ES-I3 (cell line): ENCODE results near the gene TMEM203.
A peak's percentile ranks its signal among the peaks of the same experiment; 100 is the strongest.

Experiments
- H3K36me3 ChIP-seq: 2 replicates; pipeline ENCODE4 v1.6.1; 2013; ENCODE audit warnings: mild to moderate bottlenecking, low read length, control low read depth, moderate library complexity; ENCODE audit not compliant: insufficient read depth
- H3K4me1 ChIP-seq: 2 replicates; pipeline ENCODE4 v1.6.1; 2013; ENCODE audit warnings: mild to moderate bottlenecking, control low read depth, low read length; ENCODE audit not compliant: insufficient read depth
- H3K9ac ChIP-seq: 2 replicates; pipeline ENCODE4 v1.6.1; 2013; ENCODE audit warnings: low read depth, mild to moderate bottlenecking, low read length, moderate library complexity
- H3K9me3 ChIP-seq: 2 replicates; pipeline ENCODE4 v1.6.1; 2013; ENCODE audit warnings: mild to moderate bottlenecking, low read length, moderate library complexity; ENCODE audit not compliant: control insufficient read depth, insufficient read depth

The TMEM203 gene

GRCh38 chr9:137161558-137162486 lies 43.6 kb downstream of the TMEM203 start:
- Histone ChIP-seq H3K36me3 (no peaks in the 10 kb centered on the region), H3K4me1 (no peaks in the 10 kb centered on the region), H3K9ac (no peak overlapping the region; the same call in 1 of the 2 replicates), H3K9me3 (no peaks in the 10 kb centered on the region)

GRCh38 chr9:137160716-137161557 lies 44.5 kb downstream of the TMEM203 start:
- Histone ChIP-seq H3K9me3 (no peaks in the 10 kb centered on the region), H3K9ac (no peak overlapping the region), H3K36me3 (no peaks in the 10 kb centered on the region)

GRCh38 chr9:137160054-137160425 lies 45.4 kb downstream of the TMEM203 start:
- Histone ChIP-seq H3K4me1 (no peaks in the 10 kb centered on the region), H3K36me3 (no peaks in the 10 kb centered on the region), H3K9me3 (no peaks in the 10 kb centered on the region), H3K9ac (no peak overlapping the region)

More at GRCh38 chr9:137160716-137161557, 44.5 kb downstream of the TMEM203 start:
- H3K4me1 ChIP-seq: no peaks in the 10 kb centered on the region

GRCh38 chr9:137159105-137160053 lies 46.1 kb downstream of the TMEM203 start:
- H3K9me3 ChIP-seq: no peaks in the 10 kb centered on the region
- H3K9ac ChIP-seq: no peak overlapping the region
- no peaks in the 10 kb centered on the region for H3K4me1 ChIP-seq
- no peaks in the 10 kb centered on the region for H3K36me3 ChIP-seq

GRCh38 chr9:137158625-137159024 lies 46.8 kb downstream of the TMEM203 start:
- H3K4me1 ChIP-seq: no peaks in the 10 kb centered on the region
- no peaks in the 10 kb centered on the region for H3K9me3 ChIP-seq
- H3K9ac ChIP-seq: no peak overlapping the region
- H3K36me3 ChIP-seq: no peaks in the 10 kb centered on the region

GRCh38 chr9:137157618-137158415 lies 47.6 kb downstream of the TMEM203 start:
- no peak overlapping the region for H3K9ac ChIP-seq
- H3K9me3 ChIP-seq: no peaks in the 10 kb centered on the region
- H3K4me1 ChIP-seq: no peaks in the 10 kb centered on the region
- H3K36me3 ChIP-seq: no peaks in the 10 kb centered on the region

GRCh38 chr9:137156567-137157375 lies 48.7 kb downstream of the TMEM203 start:
- H3K9ac ChIP-seq: peak overlapping the region; percentile 3; the same call in 1 of the 2 replicates
- H3K36me3 ChIP-seq: no peaks in the 10 kb centered on the region
- H3K4me1 ChIP-seq: no peaks in the 10 kb centered on the region
- H3K9me3 ChIP-seq: no peaks in the 10 kb centered on the region
